GM06990 (cell line): ENCODE measurements around the gene SEMA3C.

Experiments used
- DNase-seq: peaks from one replicate; pipeline ENCODE4 v3.0.0-alpha.2; 2011; ENCODE audit not compliant: insufficient read length; ENCODE audit errors: extremely low read depth
- H3K27me3 ChIP-seq: replicated peaks from 2 replicates; pipeline ENCODE4 v1.6.0; 2011; ENCODE audit warnings: low read length; ENCODE audit not compliant: control insufficient read depth, insufficient read depth
- H3K36me3 ChIP-seq: 2 replicates; pipeline ENCODE4 v1.5.1; 2011; ENCODE audit warnings: low read length; ENCODE audit not compliant: control insufficient read depth, insufficient read depth
- H3K4me3 ChIP-seq: replicated peaks from 2 replicates; pipeline ENCODE4 v1.5.1; 2011; ENCODE audit warnings: low read depth, mild to moderate bottlenecking, control low read depth, low read length
- CTCF ChIP-seq: IDR thresholded peaks from 2 replicates; pipeline ENCODE4 v1.5.1; 2011; ENCODE audit warnings: low read length, control low read depth, mild to moderate bottlenecking, inconsistent platforms; ENCODE audit not compliant: insufficient read depth, poor library complexity, severe bottlenecking

Gene SEMA3C

GRCh38 chr7:80943342-80943741 is 24.5 kb upstream of the SEMA3C start:
- no peaks in the 10 kb centered on the region for H3K27me3 ChIP-seq
- H3K4me3 ChIP-seq: no peak overlapping the region
- no peak for DNase-seq
- no peak for TF ChIP-seq CTCF
- H3K36me3 ChIP-seq: no peaks in the 10 kb centered on the region

- H3K4me3 ChIP-seq: no peak overlapping the region
- H3K36me3 ChIP-seq: no peaks in the 10 kb centered on the region
- no peak for TF ChIP-seq CTCF
- DNase-seq: no peak
- no peaks in the 10 kb centered on the region for H3K27me3 ChIP-seq
Observed at GRCh38 chr7:80942261-80943041, 23.6 kb upstream of the SEMA3C start.

GRCh38 chr7:80941208-80941758 is 22.4 kb upstream of the SEMA3C start:
- DNase-seq: no peak
- H3K27me3 ChIP-seq: no peaks in the 10 kb centered on the region
- H3K36me3 ChIP-seq: no peaks in the 10 kb centered on the region
- no peak for TF ChIP-seq CTCF
- H3K4me3 ChIP-seq: no peak overlapping the region

- DNase-seq: no peak
- Histone ChIP-seq H3K36me3 (no peaks in the 10 kb centered on the region), H3K4me3 (no peak overlapping the region), H3K27me3 (no peaks in the 10 kb centered on the region)
- TF ChIP-seq CTCF: no peak
Observed at GRCh38 chr7:80940539-80941207, 21.8 kb upstream of the SEMA3C start.

- no peaks in the 10 kb centered on the region for H3K36me3 ChIP-seq
- TF ChIP-seq CTCF: no peak
- no peak for DNase-seq
- no peak overlapping the region for H3K4me3 ChIP-seq
- H3K27me3 ChIP-seq: no peaks in the 10 kb centered on the region
Observed at GRCh38 chr7:80937336-80937735, 18.5 kb upstream of the SEMA3C start.
